GM19468 (cell line): ENCODE results near the gene SEC14L1.
"Not testable (repeated sequence)": the region's sequence is repeated elsewhere in the genome, so short reads cannot be mapped to it uniquely, and the experiment has no call there.

ENCODE experiments used
- ATAC-seq: cut with Tn5 transposase; IDR thresholded peaks from one replicate; pipeline ENCODE4 v1.9.1; 2021; ENCODE audit warnings: mild to moderate bottlenecking, moderate library complexity, moderate number of reproducible peaks; ENCODE audit not compliant: unreplicated experiment; ENCODE audit errors: extremely low read depth

Gene SEC14L1

DNA sequence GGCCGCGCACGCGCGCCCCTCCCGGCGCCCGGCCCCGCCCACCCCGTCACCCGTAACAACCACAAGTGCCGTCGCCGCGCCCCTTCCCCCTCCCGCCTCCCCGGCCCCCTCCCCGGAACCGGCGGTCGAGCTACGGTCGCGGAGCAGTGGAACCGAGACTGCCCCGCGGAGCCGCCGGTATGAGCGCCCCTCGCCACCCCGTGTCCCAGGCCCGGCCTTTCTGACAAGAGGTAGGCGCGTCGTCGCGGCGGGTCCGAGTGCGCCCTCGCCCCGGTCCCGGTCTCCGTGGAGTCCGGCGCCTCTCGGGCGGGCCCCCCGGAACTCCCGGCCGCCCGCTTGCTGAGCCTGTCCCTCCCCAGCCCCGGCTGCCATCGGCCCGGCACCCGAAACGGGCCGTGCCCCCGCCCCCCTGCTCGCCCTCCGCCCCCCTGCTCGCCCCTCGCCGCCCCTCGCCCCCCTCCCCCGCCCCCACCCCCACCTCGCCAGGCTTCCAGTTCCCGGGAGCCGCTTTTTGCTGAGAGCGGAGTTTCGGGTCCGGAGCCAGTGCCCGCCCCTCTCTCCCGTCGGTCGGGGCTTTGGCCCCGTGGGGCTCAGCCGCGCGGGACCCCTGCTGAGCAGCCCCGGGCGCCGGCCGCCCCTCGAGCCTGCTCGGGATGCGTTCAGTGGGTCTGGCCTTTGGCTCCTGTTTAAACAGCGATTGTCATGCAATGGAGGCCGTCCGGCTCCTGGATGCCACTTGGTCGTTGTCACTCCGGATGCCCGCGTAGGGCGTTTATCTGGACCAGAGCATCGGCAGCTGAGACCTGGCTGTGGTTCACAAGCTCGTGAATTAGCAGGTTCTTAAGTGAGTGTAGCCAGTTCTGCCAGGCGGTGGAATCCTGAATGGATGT, at the start of gene SEC14L1:
Gene SEC14L1, plus strand, starts transcription at position 92 of the 890 bp plus-strand sequence. CDS start 2,628 bp downstream, outside the sequence.
- peak; percentile 6 for ATAC-seq

GRCh38 chr17:77092025-77092424, 48.7 kb upstream of the SEC14L1 start:
- no peak for ATAC-seq

GRCh38 chr17:77095461-77095860, 45.3 kb upstream of the SEC14L1 start:
- ATAC-seq: no peak

- ATAC-seq: no peak
These were observed 44.1 kb upstream of the SEC14L1 start for GRCh38 chr17:77096570-77097214.

GRCh38 chr17:77097631-77098180, 43.1 kb upstream of the SEC14L1 start:
- no peak for ATAC-seq

DNA sequence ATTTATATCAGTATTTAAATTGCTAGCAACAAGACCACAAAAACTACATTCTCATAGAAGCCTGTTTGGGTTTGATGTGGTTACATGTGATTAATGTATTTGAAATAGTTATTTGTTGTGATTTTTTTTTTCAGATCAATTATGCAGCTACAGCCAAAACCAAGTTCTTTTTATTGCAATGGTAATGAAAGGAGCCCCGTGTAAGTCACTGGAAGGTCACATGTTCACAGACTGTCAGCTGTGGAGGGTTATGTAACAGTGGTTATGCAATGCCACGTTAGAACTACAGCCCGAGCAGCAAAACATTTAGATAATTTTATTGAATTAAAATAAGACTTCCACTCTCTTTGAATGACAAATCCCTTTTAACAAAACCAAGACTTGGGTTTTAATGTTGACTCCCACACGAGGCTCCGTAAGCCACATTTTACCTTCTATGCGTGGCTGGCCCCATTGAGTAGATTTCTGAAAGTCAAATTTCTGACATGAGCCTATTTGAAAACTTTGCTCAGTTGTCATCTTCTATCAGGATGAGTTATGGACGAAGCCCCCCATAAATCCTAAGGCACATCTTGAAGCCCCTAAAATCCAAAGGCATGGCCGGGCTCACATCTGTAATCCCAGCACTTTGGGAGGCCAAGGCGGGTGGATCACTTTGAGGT, 41.8 kb upstream of the SEC14L1 start:
- ATAC-seq: no peak

DNA sequence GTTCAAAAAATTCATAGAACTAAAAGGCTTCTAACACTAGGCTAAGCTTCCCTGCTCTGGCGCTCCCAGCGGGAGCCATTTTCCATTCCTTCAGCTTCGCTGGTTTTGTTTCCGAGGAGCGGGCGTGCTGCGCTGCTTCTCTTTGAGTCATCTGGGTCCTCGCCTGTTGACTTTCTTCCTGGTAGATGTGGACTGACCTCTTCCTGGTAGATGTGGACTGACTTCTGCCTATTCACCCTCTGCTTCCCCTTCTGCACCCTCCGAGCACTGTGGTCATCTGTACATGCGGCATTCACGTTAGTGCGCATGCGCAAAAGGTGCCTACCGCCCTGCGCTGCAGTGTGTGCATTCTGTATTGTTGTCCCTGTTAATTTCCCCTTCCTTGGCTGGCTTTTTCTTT, 40.8 kb upstream of the SEC14L1 start:
- no peak for ATAC-seq

GRCh38 chr17:77101521-77102410, 39.0 kb upstream of the SEC14L1 start:
- no peak for ATAC-seq

- not testable (repeated sequence) for ATAC-seq
These were observed 38.2 kb upstream of the SEC14L1 start for GRCh38 chr17:77102411-77103134.

DNA sequence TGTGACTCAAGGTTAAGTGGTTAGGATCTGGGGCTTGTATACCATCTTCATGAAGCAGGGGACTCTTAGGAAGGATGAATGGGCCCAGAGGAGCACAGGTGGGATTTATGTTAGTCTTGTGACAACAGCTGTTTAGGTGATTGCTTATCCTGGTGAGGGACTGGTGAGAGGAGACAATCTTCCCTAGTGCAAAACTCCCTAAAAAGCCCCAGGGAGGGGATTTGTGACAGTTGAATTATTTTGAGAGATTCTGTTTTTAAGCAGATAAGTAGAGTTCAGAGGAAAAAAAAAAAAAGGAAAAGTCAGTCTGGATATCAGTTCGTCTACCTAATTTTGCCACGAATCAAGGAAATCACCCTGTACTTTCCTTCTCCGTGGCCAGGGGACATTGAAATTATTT, 35.1 kb upstream of the SEC14L1 start:
- no peak for ATAC-seq

- ATAC-seq: no peak
These were observed 33.9 kb upstream of the SEC14L1 start for GRCh38 chr17:77106874-77107358.

DNA sequence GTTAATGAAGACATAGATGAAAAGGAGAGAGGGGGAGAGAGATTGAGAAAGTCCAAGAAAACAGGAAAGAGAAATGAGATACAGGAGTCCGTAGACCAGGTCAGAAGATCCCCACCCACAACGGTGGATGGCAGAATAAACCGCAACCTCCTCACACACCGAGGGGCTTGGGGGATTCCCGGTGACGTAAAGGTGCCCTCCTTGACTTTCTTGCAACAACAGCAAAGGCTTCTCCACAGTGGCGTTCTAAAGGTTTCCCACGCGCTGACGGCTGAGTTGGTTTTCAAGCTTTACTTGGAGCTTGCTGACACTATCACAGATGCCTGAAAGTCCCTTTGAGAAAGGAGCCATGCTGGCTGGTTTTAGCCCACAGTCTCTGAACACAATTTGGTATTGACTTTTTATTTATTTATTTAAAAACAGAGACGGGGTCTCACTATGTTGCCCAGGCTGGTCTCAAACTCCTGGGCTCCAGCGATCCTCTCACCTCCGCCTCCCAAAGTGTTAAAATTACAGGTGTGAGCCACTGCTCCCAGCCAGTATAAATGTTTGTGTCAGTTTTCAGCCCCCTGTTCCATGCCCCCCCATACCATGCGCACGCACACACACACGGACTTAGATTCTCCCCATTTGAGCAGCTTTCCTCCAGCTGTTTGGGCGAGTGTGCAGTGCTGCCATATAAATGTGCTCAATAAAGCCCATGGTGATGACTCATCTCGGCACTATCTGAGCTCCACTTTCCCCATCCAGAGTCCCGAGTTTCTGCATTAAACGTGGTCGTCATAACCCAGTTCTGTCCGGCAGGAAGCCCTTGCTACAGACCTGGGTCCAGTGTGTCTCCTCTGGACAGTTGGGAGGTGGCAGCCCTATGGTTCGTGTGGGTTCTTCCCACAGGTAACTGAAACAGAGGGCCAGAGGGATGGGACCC, 33.0 kb upstream of the SEC14L1 start:
- no peak for ATAC-seq

DNA sequence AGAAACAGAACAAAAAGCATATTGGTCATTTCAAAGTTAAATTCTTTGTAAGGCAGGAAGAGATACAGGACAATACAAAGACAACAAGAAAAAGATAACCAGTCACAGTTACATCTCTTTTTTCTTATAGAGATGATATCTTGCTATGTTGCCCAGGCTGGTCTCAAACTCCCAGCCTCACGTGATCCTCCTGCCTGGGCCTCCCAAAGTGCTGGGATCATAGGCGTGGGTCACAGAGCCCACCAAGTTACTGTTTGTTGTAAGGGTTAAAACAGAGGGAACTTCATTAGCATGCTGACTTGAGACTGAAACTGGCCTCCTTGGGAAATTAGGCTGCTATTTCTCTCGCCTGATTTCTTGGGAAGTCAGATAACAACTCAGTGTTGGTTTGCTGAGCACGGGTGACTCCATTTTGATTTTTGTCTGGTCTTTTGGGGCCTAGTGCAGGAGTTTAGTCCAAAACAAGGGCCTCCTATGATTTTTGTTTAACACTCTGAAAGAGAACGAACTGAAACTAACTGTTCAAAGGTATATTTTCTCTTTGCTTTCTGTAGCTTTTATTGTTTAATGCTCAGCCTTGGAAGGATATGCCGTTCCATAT, 31.5 kb upstream of the SEC14L1 start:
- no peak for ATAC-seq

DNA sequence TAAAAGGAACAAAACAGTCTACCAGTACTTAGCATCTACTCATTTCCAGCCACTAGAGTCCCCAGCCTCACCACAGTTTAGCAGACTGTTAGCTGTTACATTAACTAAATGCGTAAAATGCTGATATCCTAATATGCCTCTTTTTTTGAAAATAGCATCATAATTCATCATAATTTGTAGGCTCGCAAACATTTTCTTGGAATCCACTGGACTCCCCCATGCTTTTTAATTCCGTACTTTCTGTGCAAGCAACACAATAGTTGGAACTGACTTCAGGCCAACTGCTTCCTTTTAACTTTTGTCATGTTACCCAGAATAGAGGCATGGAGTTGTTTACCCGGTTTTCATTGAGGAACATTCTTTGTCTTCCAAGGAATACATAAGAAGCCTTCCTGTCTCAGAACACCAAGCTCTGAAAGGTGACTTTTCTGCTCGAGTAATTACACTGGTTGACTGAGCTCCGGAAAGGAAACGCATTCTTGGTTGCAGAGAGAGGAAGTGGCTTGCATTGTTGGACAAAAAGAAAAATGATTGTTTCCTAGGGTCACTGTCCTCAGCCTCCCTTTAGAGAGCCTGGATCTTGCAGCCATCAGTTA, 30.9 kb upstream of the SEC14L1 start:
- no peak for ATAC-seq

- not testable (repeated sequence) for ATAC-seq
These were observed 29.4 kb upstream of the SEC14L1 start for GRCh38 chr17:77111165-77111933.

GRCh38 chr17:77111934-77112296, 28.9 kb upstream of the SEC14L1 start:
- ATAC-seq: no peak
